ENCODE results near the gene PPIA.
"Not testable (repeated sequence)": the region's sequence is repeated elsewhere in the genome, so short reads cannot be mapped to it uniquely, and the experiment has no call there.

PPIA gene

GRCh38 chr7:44769776-44770294, 26.6 kb upstream of the PPIA start:
- no peaks in the 10 kb centered on the region for H3K27me3 ChIP-seq
- H3K36me3 ChIP-seq: peaks cover 53% of the 10 kb centered on the region
- peaks cover 35% of the 10 kb centered on the region for H3K4me1 ChIP-seq
- no peaks in the 10 kb centered on the region for H3K9me3 ChIP-seq
- H3K4me2 ChIP-seq: no peak overlapping the region
- no peak overlapping the region for H3K27ac ChIP-seq
- H3K4me3 ChIP-seq: no peak overlapping the region
- no peak overlapping the region for H3K9ac ChIP-seq
- TF ChIP-seq Cebpa-rat (IDR thresholded peaks at IDR 0.05): no peak
- H4K20me1 ChIP-seq: 0 out of 2 replicates have a peak, but pooled peaks cover 9% of the 10 kb centered on the region

- no peak overlapping the region for H3K4me2 ChIP-seq
- no peaks in the 10 kb centered on the region for H3K27me3 ChIP-seq
- no peak for TF ChIP-seq Cebpa-rat (IDR thresholded peaks at IDR 0.05)
- no peak overlapping the region for H3K9ac ChIP-seq
- 0 out of 2 replicates have a peak, but pooled peaks cover 9% of the 10 kb centered on the region for H4K20me1 ChIP-seq
- no peaks in the 10 kb centered on the region for H3K9me3 ChIP-seq
- no peak overlapping the region for H3K4me3 ChIP-seq
- no peak overlapping the region for H3K27ac ChIP-seq
- peaks cover 35% of the 10 kb centered on the region for H3K4me1 ChIP-seq
- peaks cover 37% of the 10 kb centered on the region for H3K36me3 ChIP-seq
Measured at GRCh38 chr7:44771358-44771757, 25.1 kb upstream of the PPIA start.

GRCh38 chr7:44772440-44772839, 24.0 kb upstream of the PPIA start:
- no peaks in the 10 kb centered on the region for H3K9me3 ChIP-seq
- H3K27me3 ChIP-seq: no peaks in the 10 kb centered on the region
- TF ChIP-seq Cebpa-rat (IDR thresholded peaks at IDR 0.05): no peak
- no peak overlapping the region for H3K4me2 ChIP-seq
- peaks cover 27% of the 10 kb centered on the region for H3K36me3 ChIP-seq
- no peak overlapping the region for H3K4me3 ChIP-seq
- H3K4me1 ChIP-seq: peaks cover 28% of the 10 kb centered on the region
- H3K27ac ChIP-seq: no peak overlapping the region
- H3K9ac ChIP-seq: no peak overlapping the region
- 0 out of 2 replicates have a peak, but pooled peaks cover 2% of the 10 kb centered on the region for H4K20me1 ChIP-seq

GRCh38 chr7:44772867-44773266, 23.6 kb upstream of the PPIA start:
- no peak overlapping the region for H3K4me3 ChIP-seq
- no peaks in the 10 kb centered on the region for H3K9me3 ChIP-seq
- H3K27me3 ChIP-seq: no peaks in the 10 kb centered on the region
- no peak overlapping the region for H3K9ac ChIP-seq
- no peak for TF ChIP-seq Cebpa-rat (IDR thresholded peaks at IDR 0.05)
- H3K4me1 ChIP-seq: peaks cover 24% of the 10 kb centered on the region; the same call in 1 of the 2 replicates
- peaks cover 22% of the 10 kb centered on the region for H3K36me3 ChIP-seq
- H4K20me1 ChIP-seq: no peaks in the 10 kb centered on the region
- no peak overlapping the region for H3K27ac ChIP-seq
- no peak overlapping the region for H3K4me2 ChIP-seq

- not testable (repeated sequence) for H3K27ac ChIP-seq, H3K9me3 ChIP-seq, H3K27me3 ChIP-seq, H3K4me3 ChIP-seq, H3K9ac ChIP-seq, H3K36me3 ChIP-seq, H4K20me1 ChIP-seq, H3K4me2 ChIP-seq
- H3K4me1 ChIP-seq: peaks cover 13% of the 10 kb centered on the region; the same call in 1 of the 2 replicates
Measured at GRCh38 chr7:44774486-44774885, 22.0 kb upstream of the PPIA start.

GRCh38 chr7:44775383-44776107, 20.9 kb upstream of the PPIA start:
- Histone ChIP-seq H3K36me3 (no peaks in the 10 kb centered on the region), H3K27me3 (no peaks in the 10 kb centered on the region), H3K4me2 (no peak overlapping the region), H4K20me1 (no peaks in the 10 kb centered on the region), H3K4me3 (no peak overlapping the region), H3K9me3 (no peaks in the 10 kb centered on the region), H3K4me1 (0 out of 2 replicates have a peak, but pooled peaks cover 6% of the 10 kb centered on the region), H3K9ac (no peak overlapping the region), H3K27ac (no peak overlapping the region)
- TF ChIP-seq Cebpa-rat (IDR thresholded peaks at IDR 0.05): no peak

- Histone ChIP-seq H3K27ac (no peak overlapping the region), H3K4me1 (0 out of 2 replicates have a peak, but pooled peaks cover 6% of the 10 kb centered on the region), H3K9me3 (no peaks in the 10 kb centered on the region), H4K20me1 (no peaks in the 10 kb centered on the region), H3K4me2 (no peak overlapping the region), H3K36me3 (no peaks in the 10 kb centered on the region), H3K9ac (no peak overlapping the region), H3K27me3 (no peaks in the 10 kb centered on the region), H3K4me3 (no peak overlapping the region)
- no peak for TF ChIP-seq Cebpa-rat (IDR thresholded peaks at IDR 0.05)
Measured at GRCh38 chr7:44776211-44776610, 20.3 kb upstream of the PPIA start.

- no peak for TF ChIP-seq Cebpa-rat (IDR thresholded peaks at IDR 0.05)
- Histone ChIP-seq H3K4me1 (peaks cover 9% of the 10 kb centered on the region), H3K4me2 (no peak overlapping the region), H4K20me1 (no peaks in the 10 kb centered on the region), H3K27me3 (no peaks in the 10 kb centered on the region), H3K4me3 (no peak overlapping the region), H3K27ac (no peak overlapping the region), H3K36me3 (no peaks in the 10 kb centered on the region), H3K9ac (no peak overlapping the region), H3K9me3 (peaks cover 26% of the 10 kb centered on the region)
Measured at GRCh38 chr7:44782460-44782859, 14.0 kb upstream of the PPIA start.

GRCh38 chr7:44783407-44783806, 13.1 kb upstream of the PPIA start:
- H3K9ac ChIP-seq: no peak overlapping the region
- H4K20me1 ChIP-seq: no peaks in the 10 kb centered on the region
- H3K27ac ChIP-seq: no peak overlapping the region
- H3K9me3 ChIP-seq: peaks cover 26% of the 10 kb centered on the region
- H3K4me1 ChIP-seq: peaks cover 9% of the 10 kb centered on the region
- no peak for TF ChIP-seq Cebpa-rat (IDR thresholded peaks at IDR 0.05)
- H3K27me3 ChIP-seq: no peaks in the 10 kb centered on the region
- no peaks in the 10 kb centered on the region for H3K36me3 ChIP-seq
- H3K4me2 ChIP-seq: no peak overlapping the region
- H3K4me3 ChIP-seq: no peak overlapping the region

- TF ChIP-seq Cebpa-rat (IDR thresholded peaks at IDR 0.05): no peak
- Histone ChIP-seq H3K9ac (no peak overlapping the region), H4K20me1 (no peaks in the 10 kb centered on the region), H3K27ac (no peak overlapping the region), H3K4me3 (no peak overlapping the region), H3K4me1 (peaks cover 9% of the 10 kb centered on the region), H3K27me3 (no peaks in the 10 kb centered on the region), H3K9me3 (peaks cover 26% of the 10 kb centered on the region), H3K36me3 (no peaks in the 10 kb centered on the region), H3K4me2 (no peak overlapping the region)
Measured at GRCh38 chr7:44784364-44784763, 12.1 kb upstream of the PPIA start.

- not testable (repeated sequence) for H3K4me2 ChIP-seq, H3K36me3 ChIP-seq, H3K27ac ChIP-seq, H3K9ac ChIP-seq, H3K4me3 ChIP-seq, H3K4me1 ChIP-seq, H4K20me1 ChIP-seq, H3K27me3 ChIP-seq
- peaks cover 26% of the 10 kb centered on the region for H3K9me3 ChIP-seq
Measured at GRCh38 chr7:44785218-44785617, 11.3 kb upstream of the PPIA start.

All from BLaER1 (cell line).